IMR-90 (cell line): ENCODE results near the gene RGS16.

ENCODE experiments used
- BHLHE40 ChIP-seq: fragments of 150-350 bp; IDR thresholded peaks from 2 replicates; pipeline ENCODE4 v1.6.1; 2016; ENCODE audit warnings: mild to moderate bottlenecking, low read depth, low read length
- CTCF ChIP-seq: conservative IDR thresholded peaks from 2 replicates; pipeline ENCODE4 v1.5.1; 2012; ENCODE audit warnings: mild to moderate bottlenecking, low read depth, low read length, improper control_type of control experiment
- FOS ChIP-seq: fragments of 150-350 bp; IDR thresholded peaks from 2 replicates; pipeline ENCODE4 v1.6.1; 2016; ENCODE audit warnings: low read depth, low read length
- MAZ ChIP-seq: IDR thresholded peaks from 2 replicates; pipeline ENCODE4 v1.6.1; 2012; ENCODE audit warnings: low read depth, mild to moderate bottlenecking, low read length, improper control_type of control experiment, moderate library complexity, borderline replicate concordance
- POLR2A ChIP-seq: IDR thresholded peaks from 2 replicates; pipeline ENCODE4 v1.6.1; 2012; ENCODE audit warnings: mild to moderate bottlenecking, low read depth, low read length
- SMC3 ChIP-seq: fragments of 150-350 bp; IDR thresholded peaks from 2 replicates; pipeline ENCODE4 v1.6.1; 2016; ENCODE audit warnings: low read depth, mild to moderate bottlenecking, antibody characterized with exemption, low read length, moderate library complexity
- TF ChIP-seq, protein P1 (sequence below): fragments of 150-350 bp; IDR thresholded peaks from 2 replicates; pipeline ENCODE4 v1.6.1; 2017; ENCODE audit warnings: mild to moderate bottlenecking, antibody characterized with exemption, low read length, low read depth

- TF ChIP-seq CTCF (no peak), FOS (no peak), MAZ (no peak), BHLHE40 (no peak), POLR2A (no peak), SMC3 (no peak)
- TF ChIP-seq, protein P1, sequence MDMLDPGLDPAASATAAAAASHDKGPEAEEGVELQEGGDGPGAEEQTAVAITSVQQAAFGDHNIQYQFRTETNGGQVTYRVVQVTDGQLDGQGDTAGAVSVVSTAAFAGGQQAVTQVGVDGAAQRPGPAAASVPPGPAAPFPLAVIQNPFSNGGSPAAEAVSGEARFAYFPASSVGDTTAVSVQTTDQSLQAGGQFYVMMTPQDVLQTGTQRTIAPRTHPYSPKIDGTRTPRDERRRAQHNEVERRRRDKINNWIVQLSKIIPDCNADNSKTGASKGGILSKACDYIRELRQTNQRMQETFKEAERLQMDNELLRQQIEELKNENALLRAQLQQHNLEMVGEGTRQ = no peak
Measured at GRCh38 chr1:182639330-182639729, 35.1 kb upstream of the RGS16 start.
